Measurements from ENCODE around the gene CD4.

Gene CD4

GRCh38 chr12:6846316-6846869, 57.1 kb downstream of the CD4 start:
- DNase-seq (ENCODE audit: low spot score): no peak
- in situ Hi-C loops (cut with MboI; ENCODE audit: low sequenced_read_pairs, unreplicated experiment): no loop called here
- TF ChIP-seq, protein P1, sequence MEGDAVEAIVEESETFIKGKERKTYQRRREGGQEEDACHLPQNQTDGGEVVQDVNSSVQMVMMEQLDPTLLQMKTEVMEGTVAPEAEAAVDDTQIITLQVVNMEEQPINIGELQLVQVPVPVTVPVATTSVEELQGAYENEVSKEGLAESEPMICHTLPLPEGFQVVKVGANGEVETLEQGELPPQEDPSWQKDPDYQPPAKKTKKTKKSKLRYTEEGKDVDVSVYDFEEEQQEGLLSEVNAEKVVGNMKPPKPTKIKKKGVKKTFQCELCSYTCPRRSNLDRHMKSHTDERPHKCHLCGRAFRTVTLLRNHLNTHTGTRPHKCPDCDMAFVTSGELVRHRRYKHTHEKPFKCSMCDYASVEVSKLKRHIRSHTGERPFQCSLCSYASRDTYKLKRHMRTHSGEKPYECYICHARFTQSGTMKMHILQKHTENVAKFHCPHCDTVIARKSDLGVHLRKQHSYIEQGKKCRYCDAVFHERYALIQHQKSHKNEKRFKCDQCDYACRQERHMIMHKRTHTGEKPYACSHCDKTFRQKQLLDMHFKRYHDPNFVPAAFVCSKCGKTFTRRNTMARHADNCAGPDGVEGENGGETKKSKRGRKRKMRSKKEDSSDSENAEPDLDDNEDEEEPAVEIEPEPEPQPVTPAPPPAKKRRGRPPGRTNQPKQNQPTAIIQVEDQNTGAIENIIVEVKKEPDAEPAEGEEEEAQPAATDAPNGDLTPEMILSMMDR (IDR thresholded peaks at IDR 0.05; ENCODE audit: borderline replicate concordance, control extremely low read depth, extremely low read depth, insufficient read depth, missing control alignments): no peak

GRCh38 chr12:6847676-6848075, 58.3 kb downstream of the CD4 start:
- TF ChIP-seq, protein P1 (IDR thresholded peaks at IDR 0.05; ENCODE audit: borderline replicate concordance, control extremely low read depth, extremely low read depth, insufficient read depth, missing control alignments): no peak
- in situ Hi-C loops (cut with MboI; ENCODE audit: low sequenced_read_pairs, unreplicated experiment): no loop called here

GRCh38 chr12:6849427-6849826, 60.1 kb downstream of the CD4 start:
- in situ Hi-C loops (cut with MboI; ENCODE audit: low sequenced_read_pairs, unreplicated experiment): no loop called here
- no peak for DNase-seq (ENCODE audit: low spot score)
- TF ChIP-seq, protein P1 (IDR thresholded peaks at IDR 0.05; ENCODE audit: borderline replicate concordance, control extremely low read depth, extremely low read depth, insufficient read depth, missing control alignments): no peak

More at GRCh38 chr12:6847676-6848075, 58.3 kb downstream of the CD4 start:
- no peak for DNase-seq (ENCODE audit: low spot score)

- in situ Hi-C loops (cut with MboI; ENCODE audit: low sequenced_read_pairs, unreplicated experiment): no loop called here
- TF ChIP-seq, protein P1 (IDR thresholded peaks at IDR 0.05; ENCODE audit: borderline replicate concordance, control extremely low read depth, extremely low read depth, insufficient read depth, missing control alignments): no peak
- DNase-seq (ENCODE audit: low spot score): no peak
Measured at GRCh38 chr12:6849976-6850560, 60.7 kb downstream of the CD4 start.

- no peak for DNase-seq (ENCODE audit: low spot score)
- TF ChIP-seq, protein P1 (IDR thresholded peaks at IDR 0.05; ENCODE audit: borderline replicate concordance, control extremely low read depth, extremely low read depth, insufficient read depth, missing control alignments): no peak
- in situ Hi-C loops (cut with MboI; ENCODE audit: low sequenced_read_pairs, unreplicated experiment): no loop called here
Measured at GRCh38 chr12:6850796-6851152, 61.4 kb downstream of the CD4 start.

- TF ChIP-seq, protein P1 (IDR thresholded peaks at IDR 0.05; ENCODE audit: borderline replicate concordance, control extremely low read depth, extremely low read depth, insufficient read depth, missing control alignments): no peak
- in situ Hi-C loops (cut with MboI; ENCODE audit: low sequenced_read_pairs, unreplicated experiment): no loop called here
- peak; percentile 100 for DNase-seq (ENCODE audit: low spot score)
Measured at GRCh38 chr12:6851153-6851920, 62.0 kb downstream of the CD4 start, which contains the start of gene CDCA3. TSS of gene CDCA3 (minus strand) at chr12:6851286. CDS start at chr12:6850952, 334 bp downstream.

Measured in GM13976 (cell line).